Pulmonary artery endothelial cell (primary cell): ENCODE measurements around the gene MYH14. TPM values are rescaled to one million over a fixed set of nuclear protein-coding genes. Genes with fewer than 3 reads are reported as not detected.

Experiments
- DNase-seq: peaks from one replicate; pipeline ENCODE4 v3.0.0-alpha.2; 2011; ENCODE audit warnings: low read depth, low spot score
- total RNA-seq: library from RNA; depleted of rRNA; stranded (reverse); fragments of >200 nt; gene quantifications from 2 replicates; pipeline ENCODE4 v1.2.3, GENCODE V29; 2014

The MYH14 gene
- 0.07 TPM in 1 of 2 replicates, not detected in the other for total RNA-seq

GRCh38 chr19:50203281-50204080 lies at the start of gene MYH14:
MYH14 (plus strand) TSS chr19:50203622; CDS start chr19:50210366, 6,744 bp downstream.
- peak; percentile 19 for DNase-seq

GRCh38 chr19:50154529-50154928 lies 48.9 kb upstream of the MYH14 start:
- DNase-seq = no peak

GRCh38 chr19:50155520-50156109 lies 47.8 kb upstream of the MYH14 start:
- DNase-seq = no peak

GRCh38 chr19:50158577-50158976 lies 44.8 kb upstream of the MYH14 start:
- no peak for DNase-seq

- no peak for DNase-seq
These were observed 44.3 kb upstream of the MYH14 start for GRCh38 chr19:50159078-50159477.

- DNase-seq = no peak
These were observed 40.4 kb upstream of the MYH14 start, which contains the start of gene IZUMO2 for GRCh38 chr19:50162988-50163387. IZUMO2 (minus strand) TSS chr19:50163281; CDS start chr19:50163194, 87 bp downstream.

GRCh38 chr19:50167314-50167721 lies 36.1 kb upstream of the MYH14 start:
- DNase-seq = no peak

GRCh38 chr19:50171752-50172151 lies 31.7 kb upstream of the MYH14 start:
- no peak for DNase-seq

GRCh38 chr19:50172726-50173125 lies 30.7 kb upstream of the MYH14 start:
- no peak for DNase-seq

GRCh38 chr19:50173127-50173526 lies 30.3 kb upstream of the MYH14 start:
- no peak for DNase-seq

- DNase-seq = no peak
These were observed 29.2 kb upstream of the MYH14 start for GRCh38 chr19:50174100-50174793.

- no peak for DNase-seq
These were observed 27.5 kb upstream of the MYH14 start for GRCh38 chr19:50175924-50176323.

- no peak for DNase-seq
These were observed 26.6 kb upstream of the MYH14 start for GRCh38 chr19:50176775-50177174.

GRCh38 chr19:50178320-50178719 lies 25.1 kb upstream of the MYH14 start:
- no peak for DNase-seq

- no peak for DNase-seq
These were observed 24.4 kb upstream of the MYH14 start for GRCh38 chr19:50178859-50179537.

GRCh38 chr19:50181121-50181520 lies 22.3 kb upstream of the MYH14 start:
- no peak for DNase-seq

GRCh38 chr19:50184196-50184595 lies 19.2 kb upstream of the MYH14 start:
- no peak for DNase-seq

GRCh38 chr19:50187937-50188336 lies 15.5 kb upstream of the MYH14 start:
- no peak for DNase-seq

- DNase-seq = no peak
These were observed 14.1 kb upstream of the MYH14 start for GRCh38 chr19:50189331-50189730.

- DNase-seq = no peak
These were observed 13.0 kb upstream of the MYH14 start for GRCh38 chr19:50190439-50190891.

GRCh38 chr19:50191216-50191615 lies 12.2 kb upstream of the MYH14 start:
- no peak for DNase-seq
